Suprapubic skin (tissue), 3 donors: ENCODE data around the gene HIGD1A.

Experiments used
- EP300 ChIP-seq: sonication (generic); formaldehyde crosslinking; IDR thresholded peaks from one replicate; pipeline ENCODE4 v1.6.1; 2017; ENCODE audit warnings: antibody characterized with exemption
- TF ChIP-seq, protein P1 (sequence below), 2 donors: fragments of 200-600 bp in 1 of 2; fragments of 450-650 bp in 1 of 2; sonication (generic) in 1 of 2; IDR thresholded peaks; one replicate each; pipeline ENCODE4 v1.5.1; 2016 to 2019; ENCODE audit warnings: antibody characterized with exemption in 2 of 2, mild to moderate bottlenecking in 1 of 2, moderate library complexity in 1 of 2

DNA sequence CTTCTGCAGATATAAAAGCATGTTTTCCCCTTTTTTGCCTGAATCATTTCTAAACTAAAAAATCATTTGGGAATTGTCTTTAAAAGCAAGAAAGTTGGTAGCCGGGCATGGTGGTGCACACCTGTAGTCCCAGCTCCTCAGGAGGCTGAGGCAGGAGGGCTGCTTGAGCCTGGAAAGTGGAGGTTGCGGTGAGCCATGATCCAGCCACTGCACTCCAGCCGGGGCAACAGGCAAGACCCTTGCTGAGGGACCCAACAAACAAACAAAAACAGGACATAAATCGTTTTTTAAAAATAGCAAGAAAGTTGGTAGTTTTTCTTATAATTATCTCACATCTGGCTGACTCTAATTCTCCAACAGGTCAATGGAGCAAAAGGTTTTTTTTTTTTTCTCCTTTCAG lies 2.5 kb downstream of the HIGD1A start:
- no peak for TF ChIP-seq EP300
- TF ChIP-seq, protein P1, sequence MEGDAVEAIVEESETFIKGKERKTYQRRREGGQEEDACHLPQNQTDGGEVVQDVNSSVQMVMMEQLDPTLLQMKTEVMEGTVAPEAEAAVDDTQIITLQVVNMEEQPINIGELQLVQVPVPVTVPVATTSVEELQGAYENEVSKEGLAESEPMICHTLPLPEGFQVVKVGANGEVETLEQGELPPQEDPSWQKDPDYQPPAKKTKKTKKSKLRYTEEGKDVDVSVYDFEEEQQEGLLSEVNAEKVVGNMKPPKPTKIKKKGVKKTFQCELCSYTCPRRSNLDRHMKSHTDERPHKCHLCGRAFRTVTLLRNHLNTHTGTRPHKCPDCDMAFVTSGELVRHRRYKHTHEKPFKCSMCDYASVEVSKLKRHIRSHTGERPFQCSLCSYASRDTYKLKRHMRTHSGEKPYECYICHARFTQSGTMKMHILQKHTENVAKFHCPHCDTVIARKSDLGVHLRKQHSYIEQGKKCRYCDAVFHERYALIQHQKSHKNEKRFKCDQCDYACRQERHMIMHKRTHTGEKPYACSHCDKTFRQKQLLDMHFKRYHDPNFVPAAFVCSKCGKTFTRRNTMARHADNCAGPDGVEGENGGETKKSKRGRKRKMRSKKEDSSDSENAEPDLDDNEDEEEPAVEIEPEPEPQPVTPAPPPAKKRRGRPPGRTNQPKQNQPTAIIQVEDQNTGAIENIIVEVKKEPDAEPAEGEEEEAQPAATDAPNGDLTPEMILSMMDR (IDR thresholded peaks at IDR 0.05): no peak
